Measurements from ENCODE around the gene ABCA2.

ABCA2 gene

GRCh38 chr9:137037483-137037882 is 9.4 kb upstream of the ABCA2 start:
- Histone ChIP-seq H3K9ac (ENCODE audit: low read length) (no peak overlapping the region), H3K9me2 (replicated peaks; ENCODE audit: insufficient read depth, low read length) (no peaks in the 10 kb centered on the region), H3K36me3 (ENCODE audit: low read length) (no peaks in the 10 kb centered on the region), H3K9me3 (ENCODE audit: insufficient read depth, low read length) (no peaks in the 10 kb centered on the region), H3K4me2 (ENCODE audit: low read depth, low read length, poor library complexity, severe bottlenecking) (no peak overlapping the region), H4K20me1 (ENCODE audit: low read depth, low read length) (no peaks in the 10 kb centered on the region), H3K27me3 (ENCODE audit: low read length) (no peaks in the 10 kb centered on the region), H3K79me2 (ENCODE audit: insufficient read depth, low read length) (no peaks in the 10 kb centered on the region), H3K4me3 (ENCODE audit: insufficient read depth, low read length, poor library complexity, severe bottlenecking) (no peak overlapping the region), H3K27ac (ENCODE audit: low read depth, low read length) (no peak overlapping the region), H2AFZ (ENCODE audit: low read depth, low read length, severe bottlenecking) (no peak overlapping the region), H3F3A (ENCODE audit: insufficient read depth) (no peaks in the 10 kb centered on the region)
- TF ChIP-seq CTCF (IDR thresholded peaks at IDR 0.05; ENCODE audit: insufficient read depth, low read length, poor library complexity, severe bottlenecking) = no peak
- TF ChIP-seq EZH2phosphoT487 (conservative IDR thresholded peaks at IDR 0.05; ENCODE audit: low read length) = no peak

GRCh38 chr9:137037035-137037434 is 9.0 kb upstream of the ABCA2 start:
- Histone ChIP-seq H3K9me3 (ENCODE audit: insufficient read depth, low read length) (no peaks in the 10 kb centered on the region), H3K4me2 (ENCODE audit: low read depth, low read length, poor library complexity, severe bottlenecking) (no peak overlapping the region), H3K9me2 (replicated peaks; ENCODE audit: insufficient read depth, low read length) (no peaks in the 10 kb centered on the region), H3K9ac (ENCODE audit: low read length) (no peak overlapping the region), H2AFZ (ENCODE audit: low read depth, low read length, severe bottlenecking) (no peak overlapping the region), H4K20me1 (ENCODE audit: low read depth, low read length) (no peaks in the 10 kb centered on the region), H3K36me3 (ENCODE audit: low read length) (no peaks in the 10 kb centered on the region), H3K79me2 (ENCODE audit: insufficient read depth, low read length) (no peaks in the 10 kb centered on the region), H3F3A (ENCODE audit: insufficient read depth) (no peaks in the 10 kb centered on the region), H3K27me3 (ENCODE audit: low read length) (no peaks in the 10 kb centered on the region), H3K4me3 (ENCODE audit: insufficient read depth, low read length, poor library complexity, severe bottlenecking) (no peak overlapping the region), H3K27ac (ENCODE audit: low read depth, low read length) (no peak overlapping the region)
- no peak for TF ChIP-seq CTCF (IDR thresholded peaks at IDR 0.05; ENCODE audit: insufficient read depth, low read length, poor library complexity, severe bottlenecking)
- TF ChIP-seq EZH2phosphoT487 (conservative IDR thresholded peaks at IDR 0.05; ENCODE audit: low read length) = no peak

GRCh38 chr9:137035937-137036336 is 7.9 kb upstream of the ABCA2 start:
- H3K36me3 ChIP-seq (ENCODE audit: low read length) = no peaks in the 10 kb centered on the region
- H3K27ac ChIP-seq (ENCODE audit: low read depth, low read length) = no peak overlapping the region
- H4K20me1 ChIP-seq (ENCODE audit: low read depth, low read length) = no peaks in the 10 kb centered on the region
- H3K4me2 ChIP-seq (ENCODE audit: low read depth, low read length, poor library complexity, severe bottlenecking) = no peak overlapping the region
- H3K9ac ChIP-seq (ENCODE audit: low read length) = no peak overlapping the region
- no peak for TF ChIP-seq EZH2phosphoT487 (conservative IDR thresholded peaks at IDR 0.05; ENCODE audit: low read length)
- TF ChIP-seq CTCF (IDR thresholded peaks at IDR 0.05; ENCODE audit: insufficient read depth, low read length, poor library complexity, severe bottlenecking) = no peak
- H3K79me2 ChIP-seq (ENCODE audit: insufficient read depth, low read length) = no peaks in the 10 kb centered on the region
- H3K9me3 ChIP-seq (ENCODE audit: insufficient read depth, low read length) = no peaks in the 10 kb centered on the region
- H3K9me2 ChIP-seq (replicated peaks; ENCODE audit: insufficient read depth, low read length) = no peaks in the 10 kb centered on the region
- H3K4me3 ChIP-seq (ENCODE audit: insufficient read depth, low read length, poor library complexity, severe bottlenecking) = no peak overlapping the region
- no peaks in the 10 kb centered on the region for H3K27me3 ChIP-seq (ENCODE audit: low read length)
- H2AFZ ChIP-seq (ENCODE audit: low read depth, low read length, severe bottlenecking) = no peak overlapping the region
- no peaks in the 10 kb centered on the region for H3F3A ChIP-seq (ENCODE audit: insufficient read depth)

GRCh38 chr9:137035507-137035834 is 7.4 kb upstream of the ABCA2 start:
- H2AFZ ChIP-seq (ENCODE audit: low read depth, low read length, severe bottlenecking) = no peak overlapping the region
- H3K79me2 ChIP-seq (ENCODE audit: insufficient read depth, low read length) = no peaks in the 10 kb centered on the region
- H3K27ac ChIP-seq (ENCODE audit: low read depth, low read length) = no peak overlapping the region
- H3K9me3 ChIP-seq (ENCODE audit: insufficient read depth, low read length) = no peaks in the 10 kb centered on the region
- no peaks in the 10 kb centered on the region for H3K9me2 ChIP-seq (replicated peaks; ENCODE audit: insufficient read depth, low read length)
- H3K27me3 ChIP-seq (ENCODE audit: low read length) = no peaks in the 10 kb centered on the region
- TF ChIP-seq EZH2phosphoT487 (conservative IDR thresholded peaks at IDR 0.05; ENCODE audit: low read length) = no peak
- TF ChIP-seq CTCF (IDR thresholded peaks at IDR 0.05; ENCODE audit: insufficient read depth, low read length, poor library complexity, severe bottlenecking) = no peak
- H3K36me3 ChIP-seq (ENCODE audit: low read length) = no peaks in the 10 kb centered on the region
- no peak overlapping the region for H3K9ac ChIP-seq (ENCODE audit: low read length)
- H3K4me2 ChIP-seq (ENCODE audit: low read depth, low read length, poor library complexity, severe bottlenecking) = no peak overlapping the region
- H3K4me3 ChIP-seq (ENCODE audit: insufficient read depth, low read length, poor library complexity, severe bottlenecking) = no peak overlapping the region
- no peaks in the 10 kb centered on the region for H3F3A ChIP-seq (ENCODE audit: insufficient read depth)
- H4K20me1 ChIP-seq (ENCODE audit: low read depth, low read length) = no peaks in the 10 kb centered on the region
